Adrenal gland (tissue), 12 donors: ENCODE data around the gene ASB10. TPM values are rescaled to one million over a fixed set of nuclear protein-coding genes. Genes with fewer than 3 reads are reported as not detected.

Experiments used
- DNase-seq, 7 donors: peaks; one replicate each; pipeline ENCODE4 v3.0.0-alpha.2; 2019 to 2020
- H3K27ac ChIP-seq, 5 donors: fragments of 200-600 bp; sonication (generic) in 4 of 5; 1 replicate in 3 of 5; 2 replicates in 2 of 5; pipeline versions ENCODE4 v1.5.1 to v1.8.0; 2016 to 2020; ENCODE audit warnings: mild to moderate bottlenecking in 1 of 5
- H3K27me3 ChIP-seq: fragments of 200-600 bp; 2 replicates; pipeline ENCODE4 v1.8.0; 2021
- H3K36me3 ChIP-seq, 2 donors: fragments of 200-600 bp; replicated peaks in 1 of 2; 1 replicate in 1 of 2; 2 replicates in 1 of 2; pipeline versions ENCODE4 v1.5.1 to v1.8.0; 2018 to 2022
- H3K4me1 ChIP-seq, 2 donors: fragments of 200-600 bp; replicated peaks in 1 of 2; 1 replicate in 1 of 2; 2 replicates in 1 of 2; pipeline versions ENCODE4 v1.5.1 to v1.8.0; 2018 to 2021
- H3K4me3 ChIP-seq, 4 donors: fragments of 200-600 bp; sonication (generic) in 3 of 4; one replicate each; pipeline ENCODE4 v1.5.1; 2016 to 2018
- H3K9me3 ChIP-seq, 3 donors: fragments of 200-600 bp; sonication (generic) in 1 of 3; replicated peaks in 1 of 3; 1 replicate in 2 of 3; 2 replicates in 1 of 3; pipeline versions ENCODE4 v1.5.1 to v1.8.0; 2016 to 2021
- POLR2A ChIP-seq, 2 donors: fragments of 450-650 bp; IDR thresholded peaks; one replicate each; pipeline ENCODE4 v1.6.1; 2017; ENCODE audit warnings: antibody characterized with exemption in 2 of 2, mild to moderate bottlenecking in 2 of 2, moderate library complexity in 1 of 2
- WGBS, 4 donors: extraction: QIAGEN DNeasy Blood & Tissue Kit in 2 of 4; methylation state at CpG; one replicate each; pipeline versions ENCODE4 v1.1.5 to v1.1.7; 2013 to 2017; 5-methylcytosine and 5-hydroxymethylcytosine counted together
- intact Hi-C, 2 donors: fragments of 100-400 bp; cut with DNase I; formaldehyde crosslinking; loops; one replicate each; pipeline versions ENCODE4 v1.14.1 to v1.15.0; 2022 to 2023
- polyA plus RNA-seq, 3 donors: library from polyadenylated mRNA; stranded (reverse); fragments of 200-250 nt in 2 of 3; fragments of 350-450 nt in 1 of 3; fragmentation: Illumina TruSeq in 1 of 3; extraction: RNeasy Lipid Tissue Mini Kit (QIAGEN cat#74804) in 1 of 3; gene quantifications; one replicate each; pipeline ENCODE4 v1.2.3, GENCODE V29; 2013 to 2014
- total RNA-seq, 9 donors: library from RNA; depleted of rRNA in 4 of 9; stranded (reverse); fragments of >200 nt in 4 of 9; fragments of 120-200 nt in 1 of 9; fragmentation: NEBNext Ultra II Directional in 1 of 9; extraction: Animal tissue kit (Norgen Biotek cat#: 25700) in 1 of 9; gene quantifications; one replicate each; pipeline versions ENCODE4 v1.1.0 to v1.2.4, GENCODE V29; 2013 to 2023
- TF ChIP-seq, protein P1 (sequence below), 6 experiments: fragments of 450-650 bp in 4 of 6; fragments of 200-600 bp in 2 of 6; sonication (generic) in 1 of 6; IDR thresholded peaks; 1 replicate in 5 of 6; 2 replicates in 1 of 6; pipeline versions ENCODE4 v1.5.1 to v1.8.0; 2016 to 2021; ENCODE audit warnings: antibody characterized with exemption in 6 of 6, mild to moderate bottlenecking in 2 of 6, moderate library complexity in 1 of 6
- donor health status: healthy with polysubstance abuse.
- donor health status: Bipolar disorder and iron deficiency.
- donor health status: DM: yes; HTN: yes; CAD: no.
- donor health status: DM: no; HTN: no; CAD: no.
- donor health status: DM: no; HTN: no; CAD: no.
- donor health status: DM: yes; HTN: yes; CAD: no.

The ASB10 gene
- total and polyA plus RNA-seq, 12 donors = not detected

DNA sequence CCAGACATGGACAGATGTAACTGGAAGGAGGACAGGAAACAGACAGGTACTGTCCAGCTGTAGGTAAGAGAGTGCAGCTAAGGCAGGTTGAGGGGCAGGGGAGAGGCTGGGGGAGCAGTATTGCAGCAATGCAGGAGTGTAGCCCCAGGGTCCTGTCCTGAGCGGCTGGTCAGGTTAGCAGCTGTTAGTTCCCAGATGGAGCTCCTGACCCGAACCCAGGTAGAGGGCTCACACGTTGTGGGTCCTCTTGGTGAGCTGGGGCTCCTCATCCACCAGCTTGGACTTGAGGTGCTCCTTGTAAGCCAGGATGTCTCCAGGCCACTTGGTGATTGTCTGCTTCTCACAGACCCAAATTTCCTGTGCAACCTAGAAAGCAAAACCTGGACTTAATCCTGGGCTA, 26.8 kb upstream of the ASB10 start:
- intact Hi-C loops = no loop called here
- no peak for DNase-seq

DNA sequence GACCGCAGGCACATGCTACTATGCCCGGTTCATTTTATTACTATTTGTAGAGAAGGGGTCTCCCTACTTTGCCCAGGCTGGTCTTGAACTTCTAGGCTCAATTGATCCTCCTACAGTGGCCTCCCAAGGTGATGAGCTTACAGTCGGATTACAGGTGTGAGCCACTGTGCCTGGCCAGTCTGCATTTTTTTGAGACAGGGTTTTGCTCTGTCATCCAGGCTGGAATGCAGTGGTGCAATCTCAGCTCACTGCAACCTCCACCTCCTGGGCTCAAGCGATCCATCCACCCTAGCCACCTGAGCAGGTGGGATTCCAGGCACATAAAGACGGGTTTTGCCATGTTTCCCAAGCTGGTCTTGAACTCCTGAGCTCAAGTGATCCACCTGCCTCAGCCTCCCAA, 25.6 kb upstream of the ASB10 start:
- no peak for DNase-seq
- H3K36me3 ChIP-seq = peaks cover 0 to 50% of the 10 kb centered on the region in 2 donors
- H3K27ac ChIP-seq = no peak overlapping the region
- H3K27me3 ChIP-seq = no peaks in the 10 kb centered on the region
- intact Hi-C loops = no loop called here
- 84 to 100% (median 88%) methylated on average over 3 to 5 of the region's 5 CpGs for WGBS, 4 donors
- H3K4me3 ChIP-seq = no peak overlapping the region
- no peak for TF ChIP-seq POLR2A (IDR thresholded peaks at IDR 0.05)
- TF ChIP-seq, protein P1, sequence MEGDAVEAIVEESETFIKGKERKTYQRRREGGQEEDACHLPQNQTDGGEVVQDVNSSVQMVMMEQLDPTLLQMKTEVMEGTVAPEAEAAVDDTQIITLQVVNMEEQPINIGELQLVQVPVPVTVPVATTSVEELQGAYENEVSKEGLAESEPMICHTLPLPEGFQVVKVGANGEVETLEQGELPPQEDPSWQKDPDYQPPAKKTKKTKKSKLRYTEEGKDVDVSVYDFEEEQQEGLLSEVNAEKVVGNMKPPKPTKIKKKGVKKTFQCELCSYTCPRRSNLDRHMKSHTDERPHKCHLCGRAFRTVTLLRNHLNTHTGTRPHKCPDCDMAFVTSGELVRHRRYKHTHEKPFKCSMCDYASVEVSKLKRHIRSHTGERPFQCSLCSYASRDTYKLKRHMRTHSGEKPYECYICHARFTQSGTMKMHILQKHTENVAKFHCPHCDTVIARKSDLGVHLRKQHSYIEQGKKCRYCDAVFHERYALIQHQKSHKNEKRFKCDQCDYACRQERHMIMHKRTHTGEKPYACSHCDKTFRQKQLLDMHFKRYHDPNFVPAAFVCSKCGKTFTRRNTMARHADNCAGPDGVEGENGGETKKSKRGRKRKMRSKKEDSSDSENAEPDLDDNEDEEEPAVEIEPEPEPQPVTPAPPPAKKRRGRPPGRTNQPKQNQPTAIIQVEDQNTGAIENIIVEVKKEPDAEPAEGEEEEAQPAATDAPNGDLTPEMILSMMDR (IDR thresholded peaks at IDR 0.05) = no peak
- no peaks in the 10 kb centered on the region for H3K9me3 ChIP-seq
- H3K4me1 ChIP-seq = no peaks in the 10 kb centered on the region

More for the DNA sequence above, 26.8 kb upstream of the ASB10 start:
- H3K9me3 ChIP-seq = no peaks in the 10 kb centered on the region
- H3K27ac ChIP-seq = no peak overlapping the region
- H3K4me1 ChIP-seq = no peaks in the 10 kb centered on the region
- TF ChIP-seq, protein P1 (IDR thresholded peaks at IDR 0.05) = no peak
- H3K27me3 ChIP-seq = no peaks in the 10 kb centered on the region
- no peak overlapping the region for H3K4me3 ChIP-seq
- H3K36me3 ChIP-seq = peaks cover 0 to 62% of the 10 kb centered on the region in 2 donors
- 80 to 86% (median 86%) methylated on average over 1 to 3 of the region's 3 CpGs; no CpG with 5 or more reads in 1 of the 4 donors for WGBS, 4 donors

DNA sequence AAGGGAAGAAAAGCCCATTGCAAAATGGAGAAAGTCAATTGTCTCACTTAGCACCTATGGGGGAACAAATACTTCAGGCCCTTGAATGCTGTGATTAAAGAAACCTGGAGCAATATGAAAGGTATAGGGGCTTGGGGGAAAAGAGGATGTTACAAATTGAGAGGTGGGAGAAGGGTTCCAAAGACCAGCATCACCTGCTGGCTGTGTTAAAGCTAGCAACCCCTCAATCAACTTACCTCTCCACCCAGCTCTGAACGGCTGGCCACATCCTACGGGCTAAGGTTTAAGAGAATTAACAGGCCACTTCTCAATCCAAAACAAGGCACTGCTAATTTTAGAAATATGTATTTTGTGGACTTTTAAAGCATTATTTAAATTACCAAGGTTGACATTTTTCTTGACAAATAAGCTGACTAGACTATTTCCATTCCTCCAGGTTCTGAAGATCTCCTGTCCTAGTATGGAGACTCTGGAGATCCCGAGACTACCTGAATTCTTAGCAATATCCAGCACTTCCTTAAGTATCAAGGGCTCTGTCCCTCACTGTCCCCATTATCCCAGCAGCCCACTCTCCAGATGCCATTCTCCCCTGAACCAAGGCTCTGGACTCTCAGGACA, 24.2 kb upstream of the ASB10 start:
- no peak for TF ChIP-seq POLR2A (IDR thresholded peaks at IDR 0.05)
- TF ChIP-seq, protein P1 (IDR thresholded peaks at IDR 0.05) = no peak
- Histone ChIP-seq H3K4me3 (no peak overlapping the region), H3K9me3 (no peaks in the 10 kb centered on the region), H3K4me1 (no peaks in the 10 kb centered on the region), H3K27me3 (no peaks in the 10 kb centered on the region), H3K36me3 (peaks cover 0 to 36% of the 10 kb centered on the region in 2 donors), H3K27ac (no peak overlapping the region)
- no peak for DNase-seq
- intact Hi-C loops = no loop called here
- WGBS, 4 donors = 82 to 98% (median 87%) methylated on average over 3 of the region's 3 CpGs

DNA sequence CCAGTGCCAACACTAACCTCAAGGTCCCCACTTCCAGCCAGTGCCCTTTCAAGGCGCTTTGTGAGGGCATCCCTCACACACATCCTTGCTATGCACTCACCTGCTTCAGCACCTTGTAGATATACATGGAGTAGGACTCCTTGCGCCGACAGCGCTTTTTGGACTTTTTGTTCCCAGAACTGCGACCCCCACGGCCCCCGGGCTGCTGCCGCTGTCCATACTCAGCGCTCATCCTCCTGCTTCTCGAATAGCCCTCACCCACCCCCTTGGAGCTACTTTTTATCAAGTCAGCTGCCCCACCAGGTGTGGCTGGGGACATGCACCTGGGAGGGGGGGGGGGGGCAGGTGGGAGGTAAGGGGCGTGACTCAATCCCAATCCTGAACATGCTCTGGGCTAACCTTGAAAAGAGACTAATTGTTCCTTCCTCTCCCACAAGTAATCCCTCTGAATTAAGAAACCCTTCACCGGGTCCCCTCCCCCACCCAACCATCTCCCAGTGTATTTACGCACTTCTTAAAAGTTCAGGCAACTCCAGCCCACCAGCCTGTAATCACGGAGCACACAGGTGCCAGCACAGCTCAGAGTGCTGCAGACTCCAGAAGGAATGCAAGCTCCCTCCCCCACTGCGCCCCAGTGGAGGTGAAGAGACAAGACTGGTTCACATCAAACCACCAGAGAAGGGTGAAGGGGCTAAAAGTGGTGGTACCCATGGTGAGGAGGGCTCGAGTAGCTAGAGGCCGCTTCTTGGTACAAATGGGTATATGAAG, 23.2 kb upstream of the ASB10 start, which contains the start of gene H2BK1:
Gene H2BK1 (minus strand): TSS at position 402 of the 768 bp plus-strand sequence. CDS start 170 bp downstream, at position 232.
- no peak within 1 kb of the TSS for H3K27ac ChIP-seq
- TF ChIP-seq, protein P1 (IDR thresholded peaks at IDR 0.05) = no peak
- TF ChIP-seq POLR2A (IDR thresholded peaks at IDR 0.05) = no peak
- peaks cover 0 to 28% of the 10 kb centered on the region in 2 donors for H3K36me3 ChIP-seq
- H3K4me1 ChIP-seq = no peaks in the 10 kb centered on the region
- no peak within 1 kb of the TSS for H3K4me3 ChIP-seq
- H3K9me3 ChIP-seq = no peaks in the 10 kb centered on the region
- no peak for DNase-seq
- intact Hi-C loops = no loop called here
- WGBS, 4 donors = 76 to 81% (median 80%) methylated on average over 17 of the region's 17 CpGs
- no peaks in the 10 kb centered on the region for H3K27me3 ChIP-seq
